Activated CD4-positive, alpha-beta T cell treated with anti-CD3 and anti-CD28 coated beads, Interleukin-2, Interleukin-6, amounts not matched to agents 100 ng/mL and 50 ng/mL, durations not matched to agents 16 hours and 8 hours (primary cell): ENCODE results near the gene ATP2A1.
A peak's percentile ranks its signal among the peaks of the same experiment; 100 is the strongest.
"Not testable (repeated sequence)": the region's sequence is repeated elsewhere in the genome, so short reads cannot be mapped to it uniquely, and the experiment has no call there.

ENCODE experiments used
- DNase-seq: peaks from one replicate; pipeline ENCODE4 v3.0.0-alpha.2; 2020

Gene ATP2A1

DNA sequence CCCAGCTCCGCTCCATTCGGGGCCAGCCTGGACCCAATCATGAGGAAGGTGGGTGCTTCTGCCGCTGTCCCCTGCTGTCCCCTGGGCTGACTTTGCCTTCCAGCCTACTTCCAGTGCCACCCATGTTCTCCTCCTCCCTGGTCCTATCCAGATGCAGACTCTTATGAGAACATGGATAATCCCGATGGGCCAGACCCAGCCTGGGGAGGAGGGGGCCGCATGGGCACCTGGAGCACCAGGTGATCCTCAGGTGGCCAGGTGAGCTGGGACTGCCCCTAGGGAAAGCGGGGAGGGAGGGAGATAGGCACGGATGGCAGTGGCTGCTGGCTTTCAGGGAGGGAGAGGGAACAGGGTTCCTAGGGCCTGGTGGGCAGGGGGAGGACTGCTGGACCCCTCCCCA is 60.4 kb downstream of the ATP2A1 start:
- no peak for DNase-seq

DNA sequence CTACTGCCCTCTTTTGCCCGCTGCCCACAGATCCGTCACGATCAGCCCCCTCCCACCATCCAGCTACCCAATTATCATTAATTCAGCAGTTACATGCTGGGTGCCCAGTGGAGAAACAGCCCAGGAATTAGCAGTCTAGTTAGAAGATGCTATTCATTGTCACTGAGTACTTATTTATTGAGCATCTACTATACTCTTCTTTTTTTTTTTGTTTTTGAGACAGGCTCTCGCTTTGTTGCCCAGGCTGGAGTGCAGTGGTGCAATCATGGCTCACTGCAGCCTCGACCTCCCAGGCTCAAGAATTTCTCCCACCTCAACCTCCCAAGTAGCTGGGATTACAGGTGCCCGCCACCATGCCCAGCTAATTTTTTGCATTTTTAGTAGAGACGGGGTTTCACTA is 61.5 kb downstream of the ATP2A1 start:
- DNase-seq, result not testable (repeated sequence)

DNA sequence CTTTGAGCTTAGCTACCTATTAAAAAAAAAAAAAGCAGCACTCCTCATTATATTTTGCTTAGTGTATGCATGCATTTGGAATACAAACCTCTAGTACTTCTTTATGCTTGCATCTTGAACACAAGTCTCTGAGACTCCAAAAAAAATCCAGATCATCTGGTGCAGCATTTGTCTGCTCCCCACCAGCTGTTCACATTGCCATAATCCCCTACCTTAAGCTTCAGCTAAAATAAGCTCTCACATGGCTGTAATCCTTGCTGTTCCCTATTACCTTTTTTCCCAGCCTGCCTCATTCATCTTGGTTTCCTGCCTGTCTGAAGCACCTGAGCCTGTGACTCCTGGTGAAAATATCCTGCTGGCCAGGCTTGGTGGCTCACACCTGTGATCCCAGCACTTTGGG is 65.0 kb downstream of the ATP2A1 start:
- DNase-seq, result no peak

DNA sequence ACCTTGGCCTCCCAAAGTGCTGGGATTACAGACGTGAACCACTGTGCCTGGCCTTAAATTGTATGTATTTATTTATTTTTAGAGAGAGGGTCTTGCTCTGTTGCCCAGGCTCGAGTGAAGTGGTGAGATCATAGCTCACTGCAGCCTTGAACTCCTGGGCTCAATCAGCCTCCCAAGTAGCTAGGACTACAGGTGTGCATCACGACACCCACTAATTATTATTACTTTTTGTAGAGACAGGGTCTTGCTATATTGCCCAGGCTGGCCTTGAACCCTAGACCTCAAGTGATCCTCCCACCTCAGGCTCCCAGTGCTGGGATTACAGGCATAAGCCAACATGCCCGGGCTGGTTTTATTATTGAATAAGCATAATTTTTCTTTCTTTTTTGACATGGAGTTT is 68.4 kb downstream of the ATP2A1 start:
- no peak for DNase-seq

DNA sequence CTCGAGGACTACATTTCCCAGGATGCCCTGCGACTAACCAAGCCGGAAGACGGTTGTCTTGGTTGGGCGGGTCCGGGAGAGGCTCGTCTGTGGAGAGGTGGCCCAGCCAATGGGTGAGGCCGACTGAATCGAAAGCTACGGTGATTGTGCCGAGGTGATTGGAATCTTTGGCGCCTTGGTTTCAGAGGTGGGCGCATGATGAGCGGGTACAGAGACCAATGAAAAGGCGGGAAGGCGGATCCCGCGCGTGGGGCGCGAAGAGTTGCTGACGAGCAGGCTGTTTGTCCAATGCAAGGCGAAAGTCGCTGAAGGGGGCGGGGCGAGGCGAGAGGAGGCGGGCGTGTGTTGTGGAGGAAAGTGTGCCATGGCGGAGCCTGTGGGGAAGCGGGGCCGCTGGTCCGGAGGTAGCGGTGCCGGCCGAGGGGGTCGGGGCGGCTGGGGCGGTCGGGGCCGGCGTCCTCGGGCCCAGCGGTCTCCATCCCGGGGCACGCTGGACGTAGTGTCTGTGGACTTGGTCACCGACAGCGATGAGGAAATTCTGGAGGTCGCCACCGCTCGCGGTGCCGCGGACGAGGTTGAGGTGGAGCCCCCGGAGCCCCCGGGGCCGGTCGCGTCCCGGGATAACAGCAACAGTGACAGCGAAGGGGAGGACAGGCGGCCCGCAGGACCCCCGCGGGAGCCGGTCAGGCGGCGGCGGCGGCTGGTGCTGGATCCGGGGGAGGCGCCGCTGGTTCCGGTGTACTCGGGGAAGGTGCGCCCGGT is 72.5 kb downstream of the ATP2A1 start, which contains the start of gene NFATC2IP:
Gene NFATC2IP (plus strand): TSS at position 290 of the 762 bp plus-strand sequence. CDS start 75 bp downstream, at position 365.
- DNase-seq, result peak; percentile 100

DNA sequence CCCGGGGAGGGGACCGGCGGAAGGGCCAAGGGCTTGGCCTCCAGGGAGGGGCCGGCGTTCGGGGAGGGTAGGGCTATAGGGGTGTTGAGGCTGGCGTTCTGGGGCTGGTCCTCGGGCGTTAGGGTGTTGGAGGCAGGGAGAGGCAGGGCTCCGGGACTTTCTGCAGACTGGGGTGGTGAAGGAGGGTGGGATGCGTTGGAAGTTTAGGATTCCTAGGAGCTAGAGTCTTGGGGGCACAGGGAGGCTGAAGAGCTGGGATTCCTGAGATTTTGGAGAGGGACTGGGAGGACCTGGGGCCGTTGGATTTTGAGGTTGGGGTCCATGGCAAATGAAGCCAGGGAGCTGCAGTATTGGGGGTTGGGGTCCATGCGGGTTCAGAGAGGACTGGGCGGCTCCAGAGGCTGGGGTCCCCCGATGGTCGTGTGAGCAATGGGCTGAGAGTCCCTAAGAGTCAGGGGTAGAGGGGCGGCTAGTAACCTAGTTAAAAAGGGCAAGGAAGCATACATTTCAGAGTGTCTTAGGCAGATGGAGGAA is 73.2 kb downstream of the ATP2A1 start:
- DNase-seq, result peak; percentile 59
